ENCODE results near the gene CHN1.

CHN1 gene

GRCh38 chr2:175004980-175005732 lies at the start of gene CHN1:
Gene CHN1, minus strand, starts transcription at chr2:175005381. Its CDS starts 469 bp downstream, at chr2:175004912.
- DNase-seq: peak; percentile 30 to 50

- no peak for DNase-seq
These were observed 49.2 kb upstream of the CHN1 start for GRCh38 chr2:175054340-175054739.

GRCh38 chr2:175049661-175050060 lies 44.5 kb upstream of the CHN1 start:
- DNase-seq: no peak

GRCh38 chr2:175048275-175048674 lies 43.1 kb upstream of the CHN1 start:
- peak; percentile 48 to 50 for DNase-seq

- no peak for DNase-seq
These were observed 34.3 kb upstream of the CHN1 start for GRCh38 chr2:175039490-175039889.

GRCh38 chr2:175039031-175039430 lies 33.9 kb upstream of the CHN1 start:
- no peak for DNase-seq

- DNase-seq: no peak
These were observed 32.8 kb upstream of the CHN1 start for GRCh38 chr2:175037941-175038340.

GRCh38 chr2:175036582-175037018 lies 31.4 kb upstream of the CHN1 start:
- peak; percentile 74 to 87 for DNase-seq

GRCh38 chr2:175035806-175036205 lies 30.6 kb upstream of the CHN1 start:
- DNase-seq: no peak

GRCh38 chr2:175034716-175035115 lies 29.5 kb upstream of the CHN1 start:
- no peak for DNase-seq

GRCh38 chr2:175030380-175031271 lies 25.4 kb upstream of the CHN1 start:
- DNase-seq: peak; percentile 70 to 76

- no peak for DNase-seq
These were observed 22.6 kb upstream of the CHN1 start for GRCh38 chr2:175027755-175028154.

- DNase-seq: no peak
These were observed 21.2 kb upstream of the CHN1 start for GRCh38 chr2:175026385-175026784.

GRCh38 chr2:175025946-175026345 lies 20.8 kb upstream of the CHN1 start:
- DNase-seq: no peak

GRCh38 chr2:175025233-175025632 lies 20.1 kb upstream of the CHN1 start:
- DNase-seq: no peak

GRCh38 chr2:175022923-175023322 lies 17.7 kb upstream of the CHN1 start:
- DNase-seq: no peak

GRCh38 chr2:175019566-175020327 lies 14.6 kb upstream of the CHN1 start:
- DNase-seq: no peak

- DNase-seq: no peak
These were observed 12.6 kb upstream of the CHN1 start for GRCh38 chr2:175017618-175018414.

- DNase-seq: no peak
These were observed 10.2 kb upstream of the CHN1 start for GRCh38 chr2:175015340-175015739.

- no peak for DNase-seq
These were observed 7.3 kb upstream of the CHN1 start for GRCh38 chr2:175012516-175012915.

GRCh38 chr2:175011505-175011904 lies 6.3 kb upstream of the CHN1 start:
- no peak for DNase-seq

GRCh38 chr2:175010848-175011254 lies 5.7 kb upstream of the CHN1 start:
- no peak for DNase-seq

All from Kasumi-1 (cell line).